Measurements from ENCODE around the gene TIGAR.

DNA sequence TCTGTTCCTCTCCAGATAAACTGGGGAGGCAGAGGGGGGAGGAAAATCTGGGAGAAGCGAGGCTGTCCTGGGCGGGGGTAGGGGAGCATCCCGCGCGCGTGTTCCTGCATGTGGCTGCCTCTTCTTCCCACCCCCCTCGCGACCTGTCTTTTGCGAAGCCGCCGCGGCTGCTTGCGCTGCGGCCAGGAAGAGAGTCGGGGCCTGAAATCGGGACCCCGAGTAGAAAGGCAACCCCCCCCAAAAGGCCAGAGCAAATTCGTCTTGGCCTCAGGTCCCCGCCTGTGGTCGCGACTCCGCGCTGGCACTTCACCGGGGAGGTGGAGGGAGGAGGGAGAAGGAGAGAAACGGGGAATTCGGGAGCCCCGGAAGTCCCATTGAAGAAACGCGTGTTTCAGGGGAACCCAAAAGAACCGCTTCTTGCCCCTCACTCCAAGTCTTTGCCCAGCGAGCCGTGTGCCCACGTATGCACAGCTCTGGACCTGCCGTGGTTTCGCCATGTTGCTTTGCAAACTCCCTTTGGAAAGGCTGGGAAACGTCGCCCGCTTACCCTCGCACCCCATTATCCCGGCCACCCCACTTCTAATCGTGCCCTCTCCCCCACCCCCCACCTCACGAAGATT, 46.5 kb upstream of the TIGAR start:
- TF ChIP-seq, protein P1, sequence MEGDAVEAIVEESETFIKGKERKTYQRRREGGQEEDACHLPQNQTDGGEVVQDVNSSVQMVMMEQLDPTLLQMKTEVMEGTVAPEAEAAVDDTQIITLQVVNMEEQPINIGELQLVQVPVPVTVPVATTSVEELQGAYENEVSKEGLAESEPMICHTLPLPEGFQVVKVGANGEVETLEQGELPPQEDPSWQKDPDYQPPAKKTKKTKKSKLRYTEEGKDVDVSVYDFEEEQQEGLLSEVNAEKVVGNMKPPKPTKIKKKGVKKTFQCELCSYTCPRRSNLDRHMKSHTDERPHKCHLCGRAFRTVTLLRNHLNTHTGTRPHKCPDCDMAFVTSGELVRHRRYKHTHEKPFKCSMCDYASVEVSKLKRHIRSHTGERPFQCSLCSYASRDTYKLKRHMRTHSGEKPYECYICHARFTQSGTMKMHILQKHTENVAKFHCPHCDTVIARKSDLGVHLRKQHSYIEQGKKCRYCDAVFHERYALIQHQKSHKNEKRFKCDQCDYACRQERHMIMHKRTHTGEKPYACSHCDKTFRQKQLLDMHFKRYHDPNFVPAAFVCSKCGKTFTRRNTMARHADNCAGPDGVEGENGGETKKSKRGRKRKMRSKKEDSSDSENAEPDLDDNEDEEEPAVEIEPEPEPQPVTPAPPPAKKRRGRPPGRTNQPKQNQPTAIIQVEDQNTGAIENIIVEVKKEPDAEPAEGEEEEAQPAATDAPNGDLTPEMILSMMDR (IDR thresholded peaks at IDR 0.05; ENCODE audit: poor library complexity, severe bottlenecking) = no peak
- TF ChIP-seq EZH2 (IDR thresholded peaks at IDR 0.05; ENCODE audit: borderline replicate concordance, insufficient read depth, low read length, poor library complexity, severe bottlenecking) (peak; percentile 69), SMC3 (conservative IDR thresholded peaks at IDR 0.05; ENCODE audit: poor library complexity) (no peak)
- TF ChIP-seq, protein P2, sequence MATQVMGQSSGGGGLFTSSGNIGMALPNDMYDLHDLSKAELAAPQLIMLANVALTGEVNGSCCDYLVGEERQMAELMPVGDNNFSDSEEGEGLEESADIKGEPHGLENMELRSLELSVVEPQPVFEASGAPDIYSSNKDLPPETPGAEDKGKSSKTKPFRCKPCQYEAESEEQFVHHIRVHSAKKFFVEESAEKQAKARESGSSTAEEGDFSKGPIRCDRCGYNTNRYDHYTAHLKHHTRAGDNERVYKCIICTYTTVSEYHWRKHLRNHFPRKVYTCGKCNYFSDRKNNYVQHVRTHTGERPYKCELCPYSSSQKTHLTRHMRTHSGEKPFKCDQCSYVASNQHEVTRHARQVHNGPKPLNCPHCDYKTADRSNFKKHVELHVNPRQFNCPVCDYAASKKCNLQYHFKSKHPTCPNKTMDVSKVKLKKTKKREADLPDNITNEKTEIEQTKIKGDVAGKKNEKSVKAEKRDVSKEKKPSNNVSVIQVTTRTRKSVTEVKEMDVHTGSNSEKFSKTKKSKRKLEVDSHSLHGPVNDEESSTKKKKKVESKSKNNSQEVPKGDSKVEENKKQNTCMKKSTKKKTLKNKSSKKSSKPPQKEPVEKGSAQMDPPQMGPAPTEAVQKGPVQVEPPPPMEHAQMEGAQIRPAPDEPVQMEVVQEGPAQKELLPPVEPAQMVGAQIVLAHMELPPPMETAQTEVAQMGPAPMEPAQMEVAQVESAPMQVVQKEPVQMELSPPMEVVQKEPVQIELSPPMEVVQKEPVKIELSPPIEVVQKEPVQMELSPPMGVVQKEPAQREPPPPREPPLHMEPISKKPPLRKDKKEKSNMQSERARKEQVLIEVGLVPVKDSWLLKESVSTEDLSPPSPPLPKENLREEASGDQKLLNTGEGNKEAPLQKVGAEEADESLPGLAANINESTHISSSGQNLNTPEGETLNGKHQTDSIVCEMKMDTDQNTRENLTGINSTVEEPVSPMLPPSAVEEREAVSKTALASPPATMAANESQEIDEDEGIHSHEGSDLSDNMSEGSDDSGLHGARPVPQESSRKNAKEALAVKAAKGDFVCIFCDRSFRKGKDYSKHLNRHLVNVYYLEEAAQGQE (IDR thresholded peaks at IDR 0.05; ENCODE audit: borderline replicate concordance) = peak; percentile 33
